HEK293T (cell line): ENCODE results near the gene ANXA6.

Experiments
- LEF1 ChIP-seq: fragments of 450-650 bp; IDR thresholded peaks from 2 replicates; pipeline ENCODE4 v1.6.1; 2017; ENCODE audit warnings: mild to moderate bottlenecking, borderline replicate concordance
- NFRKB ChIP-seq: fragments of 450-650 bp; IDR thresholded peaks from 2 replicates; pipeline ENCODE4 v1.6.1; 2016; ENCODE audit warnings: mild to moderate bottlenecking, moderate library complexity
- TARDBP ChIP-seq: fragments of 450-650 bp; IDR thresholded peaks from 2 replicates; pipeline ENCODE4 v1.6.1; 2016
- TF ChIP-seq, protein P1 (sequence below): fragments of 450-650 bp; IDR thresholded peaks from 2 replicates; pipeline ENCODE4 v1.6.1; 2016

DNA sequence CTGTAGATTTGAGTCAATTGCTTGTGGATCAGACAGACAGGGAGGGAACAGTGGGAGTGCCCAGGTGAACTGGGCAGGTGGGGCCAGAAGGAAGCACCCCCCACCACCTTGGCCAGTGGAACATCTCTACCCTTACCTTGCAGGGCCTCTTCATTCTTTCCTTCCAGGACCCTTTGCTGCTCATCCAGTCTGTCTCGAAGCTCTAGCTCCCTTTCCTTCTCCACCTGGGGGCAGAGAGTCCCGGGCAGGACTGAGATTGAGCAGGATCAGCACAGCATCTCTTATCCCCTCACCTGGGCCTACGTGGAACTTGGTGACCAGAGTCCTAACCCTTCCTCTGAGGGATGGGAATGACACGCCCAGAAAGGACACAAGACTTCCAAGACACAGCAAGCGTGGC lies 41.3 kb upstream of the ANXA6 start:
- no peak for TF ChIP-seq TARDBP
- no peak for TF ChIP-seq NFRKB
- no peak for TF ChIP-seq LEF1
- TF ChIP-seq, protein P1, sequence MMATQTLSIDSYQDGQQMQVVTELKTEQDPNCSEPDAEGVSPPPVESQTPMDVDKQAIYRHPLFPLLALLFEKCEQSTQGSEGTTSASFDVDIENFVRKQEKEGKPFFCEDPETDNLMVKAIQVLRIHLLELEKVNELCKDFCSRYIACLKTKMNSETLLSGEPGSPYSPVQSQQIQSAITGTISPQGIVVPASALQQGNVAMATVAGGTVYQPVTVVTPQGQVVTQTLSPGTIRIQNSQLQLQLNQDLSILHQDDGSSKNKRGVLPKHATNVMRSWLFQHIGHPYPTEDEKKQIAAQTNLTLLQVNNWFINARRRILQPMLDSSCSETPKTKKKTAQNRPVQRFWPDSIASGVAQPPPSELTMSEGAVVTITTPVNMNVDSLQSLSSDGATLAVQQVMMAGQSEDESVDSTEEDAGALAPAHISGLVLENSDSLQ = no peak
